Stimulated activated naive CD8-positive, alpha-beta T cell treated with anti-CD3 and anti-CD28 coated beads, Interleukin-15, Interleukin-2, amounts not matched to agents 100 ng/mL and 50 ng/mL, for 24 hours (primary cell): Measurements from ENCODE around the gene FURIN.
"Not testable (repeated sequence)": the region's sequence is repeated elsewhere in the genome, so short reads cannot be mapped to it uniquely, and the experiment has no call there.

Experiments used
- H3K27ac Mint-ChIP-seq: one replicate; pipeline ENCODE4 v1.8.0; 2021; ENCODE audit warnings: mild to moderate bottlenecking, mixed read lengths
- H3K27me3 Mint-ChIP-seq: one replicate; pipeline ENCODE4 v1.8.0; 2021; ENCODE audit warnings: mixed read lengths
- H3K36me3 Mint-ChIP-seq: one replicate; pipeline ENCODE4 v1.8.0; 2021; ENCODE audit warnings: low read depth, mixed read lengths
- H3K4me1 Mint-ChIP-seq: one replicate; pipeline ENCODE4 v1.8.0; 2021; ENCODE audit warnings: low read depth, mixed read lengths
- H3K4me3 Mint-ChIP-seq: one replicate; pipeline ENCODE4 v1.8.0; 2021; ENCODE audit warnings: mild to moderate bottlenecking, mixed read lengths
- H3K9me3 Mint-ChIP-seq: one replicate; pipeline ENCODE4 v1.8.0; 2021; ENCODE audit warnings: mixed read lengths

The FURIN gene

GRCh38 chr15:90837094-90837493, 31.3 kb upstream of the FURIN start:
- Mint-ChIP-seq H3K9me3 (no peaks in the 10 kb centered on the region), H3K36me3 (no peaks in the 10 kb centered on the region), H3K27me3 (no peaks in the 10 kb centered on the region), H3K4me3 (peak overlapping the region; percentile 72), H3K27ac (peak overlapping the region; percentile 97), H3K4me1 (peaks cover 64% of the 10 kb centered on the region)

GRCh38 chr15:90838139-90838538, 30.2 kb upstream of the FURIN start:
- no peaks in the 10 kb centered on the region for H3K36me3 Mint-ChIP-seq
- H3K4me1 Mint-ChIP-seq = peaks cover 61% of the 10 kb centered on the region
- no peaks in the 10 kb centered on the region for H3K9me3 Mint-ChIP-seq
- H3K27me3 Mint-ChIP-seq = no peaks in the 10 kb centered on the region
- H3K4me3 Mint-ChIP-seq = peak overlapping the region; percentile 72
- H3K27ac Mint-ChIP-seq = peak overlapping the region; percentile 97

- Mint-ChIP-seq H3K4me3 (peak overlapping the region; percentile 72), H3K36me3 (no peaks in the 10 kb centered on the region), H3K4me1 (peaks cover 58% of the 10 kb centered on the region), H3K27me3 (no peaks in the 10 kb centered on the region), H3K9me3 (no peaks in the 10 kb centered on the region), H3K27ac (peak overlapping the region; percentile 97)
These were observed 29.8 kb upstream of the FURIN start for GRCh38 chr15:90838544-90838943.

DNA sequence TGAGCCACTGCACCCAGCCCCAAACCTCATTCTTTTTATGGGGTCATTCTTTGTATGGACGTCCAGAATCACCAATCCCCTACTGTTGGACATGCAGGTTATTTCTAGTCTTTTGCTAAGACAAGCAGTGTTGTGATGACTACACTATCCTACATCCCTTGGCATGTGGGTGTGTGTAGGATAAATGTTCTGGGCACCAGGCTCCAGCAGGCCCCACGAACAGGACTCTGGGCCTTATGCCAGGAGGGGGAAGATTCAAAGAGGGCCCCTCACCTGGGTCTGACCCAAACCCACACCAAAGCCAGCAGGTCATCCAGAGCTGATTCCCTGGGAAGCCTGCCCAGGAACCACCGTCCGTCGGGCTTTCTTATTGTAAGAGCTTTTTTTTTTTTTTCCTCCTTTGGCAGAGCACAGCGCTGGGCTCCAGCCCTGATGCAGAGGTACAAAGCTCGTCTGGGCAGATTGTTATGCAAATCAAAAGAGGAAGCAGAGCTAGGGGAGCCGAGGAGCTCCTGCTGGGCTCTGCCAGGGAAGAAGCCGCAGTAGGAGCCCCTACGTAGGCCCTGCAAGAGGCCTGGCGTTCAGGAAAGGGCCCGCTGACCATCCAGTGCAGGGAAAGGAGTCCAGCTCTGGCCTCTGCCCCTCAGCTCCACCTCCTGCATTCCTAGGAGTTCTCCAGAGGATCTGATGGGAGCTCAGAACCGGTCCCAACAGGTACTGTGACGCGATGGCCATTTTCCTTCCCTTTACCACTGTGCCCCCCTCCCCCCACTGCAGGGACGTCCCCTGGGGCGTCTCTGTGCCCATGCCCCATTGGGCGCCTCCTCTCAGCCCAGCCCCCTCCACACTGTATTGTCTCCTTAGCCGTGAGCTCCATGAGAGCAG, 29.0 kb upstream of the FURIN start:
- H3K4me1 Mint-ChIP-seq = peaks cover 54% of the 10 kb centered on the region
- H3K4me3 Mint-ChIP-seq = peak overlapping the region; percentile 72
- H3K9me3 Mint-ChIP-seq = no peaks in the 10 kb centered on the region
- peak overlapping the region; percentile 97 for H3K27ac Mint-ChIP-seq
- no peaks in the 10 kb centered on the region for H3K36me3 Mint-ChIP-seq
- H3K27me3 Mint-ChIP-seq = no peaks in the 10 kb centered on the region

GRCh38 chr15:90840157-90840855, 28.1 kb upstream of the FURIN start:
- H3K4me3 Mint-ChIP-seq = peak overlapping the region; percentile 72
- no peaks in the 10 kb centered on the region for H3K27me3 Mint-ChIP-seq
- no peaks in the 10 kb centered on the region for H3K36me3 Mint-ChIP-seq
- peak overlapping the region; percentile 76 for H3K27ac Mint-ChIP-seq
- no peaks in the 10 kb centered on the region for H3K9me3 Mint-ChIP-seq
- peaks cover 54% of the 10 kb centered on the region for H3K4me1 Mint-ChIP-seq

DNA sequence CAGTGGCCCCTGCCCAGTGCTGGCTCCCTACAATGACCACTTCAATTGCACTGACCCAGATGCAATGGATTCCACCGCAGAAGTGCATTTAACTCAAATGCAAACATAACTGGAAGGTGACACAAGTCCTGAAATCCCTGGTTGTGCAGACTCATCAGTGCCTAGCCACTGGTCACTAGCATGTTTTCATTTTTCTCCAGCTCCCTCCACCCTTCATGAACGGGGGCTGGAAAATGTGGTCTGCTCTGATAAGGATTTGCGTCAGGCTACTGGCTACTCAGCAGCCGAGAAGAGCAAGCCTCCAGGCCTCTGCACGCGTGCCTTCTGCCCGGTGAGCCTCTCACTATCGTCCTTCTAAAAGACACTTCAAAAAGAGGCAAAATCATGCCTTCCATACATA, 27.4 kb upstream of the FURIN start:
- Mint-ChIP-seq H3K27ac (no peak overlapping the region), H3K4me1 (peaks cover 56% of the 10 kb centered on the region), H3K4me3 (no peak overlapping the region), H3K9me3 (no peaks in the 10 kb centered on the region), H3K36me3 (no peaks in the 10 kb centered on the region), H3K27me3 (no peaks in the 10 kb centered on the region)

- no peaks in the 10 kb centered on the region for H3K27me3 Mint-ChIP-seq
These were observed 23.7 kb upstream of the FURIN start for GRCh38 chr15:90844696-90845095.

GRCh38 chr15:90845201-90845949, 23.0 kb upstream of the FURIN start:
- Mint-ChIP-seq H3K9me3 (no peaks in the 10 kb centered on the region), H3K4me3 (no peak overlapping the region), H3K27ac (peak overlapping the region; percentile 58), H3K27me3 (no peaks in the 10 kb centered on the region), H3K4me1 (peaks cover 24% of the 10 kb centered on the region), H3K36me3 (no peaks in the 10 kb centered on the region)

More at GRCh38 chr15:90844696-90845095, 23.7 kb upstream of the FURIN start:
- Mint-ChIP-seq H3K4me1 (peaks cover 30% of the 10 kb centered on the region), H3K36me3 (no peaks in the 10 kb centered on the region), H3K4me3 (no peak overlapping the region), H3K9me3 (no peaks in the 10 kb centered on the region), H3K27ac (peak overlapping the region; percentile 58)

- H3K27me3 Mint-ChIP-seq, H3K4me3 Mint-ChIP-seq, H3K27ac Mint-ChIP-seq, H3K9me3 Mint-ChIP-seq, H3K36me3 Mint-ChIP-seq: not testable (repeated sequence)
- H3K4me1 Mint-ChIP-seq = peaks cover 62% of the 10 kb centered on the region
These were observed 19.0 kb upstream of the FURIN start for GRCh38 chr15:90849424-90849823.

- H3K27me3 Mint-ChIP-seq = no peaks in the 10 kb centered on the region
- peak overlapping the region; percentile 95 for H3K27ac Mint-ChIP-seq
- peak overlapping the region; percentile 49 for H3K4me3 Mint-ChIP-seq
- H3K9me3 Mint-ChIP-seq = no peaks in the 10 kb centered on the region
- H3K36me3 Mint-ChIP-seq = peaks cover 3% of the 10 kb centered on the region
- H3K4me1 Mint-ChIP-seq = peaks cover 68% of the 10 kb centered on the region
These were observed 17.3 kb upstream of the FURIN start for GRCh38 chr15:90851114-90851513.

GRCh38 chr15:90851940-90852339, 16.4 kb upstream of the FURIN start:
- Mint-ChIP-seq H3K4me1 (peaks cover 72% of the 10 kb centered on the region), H3K27ac (peak overlapping the region; percentile 95), H3K9me3 (no peaks in the 10 kb centered on the region), H3K4me3 (peak overlapping the region; percentile 49), H3K36me3 (peaks cover 3% of the 10 kb centered on the region), H3K27me3 (no peaks in the 10 kb centered on the region)

DNA sequence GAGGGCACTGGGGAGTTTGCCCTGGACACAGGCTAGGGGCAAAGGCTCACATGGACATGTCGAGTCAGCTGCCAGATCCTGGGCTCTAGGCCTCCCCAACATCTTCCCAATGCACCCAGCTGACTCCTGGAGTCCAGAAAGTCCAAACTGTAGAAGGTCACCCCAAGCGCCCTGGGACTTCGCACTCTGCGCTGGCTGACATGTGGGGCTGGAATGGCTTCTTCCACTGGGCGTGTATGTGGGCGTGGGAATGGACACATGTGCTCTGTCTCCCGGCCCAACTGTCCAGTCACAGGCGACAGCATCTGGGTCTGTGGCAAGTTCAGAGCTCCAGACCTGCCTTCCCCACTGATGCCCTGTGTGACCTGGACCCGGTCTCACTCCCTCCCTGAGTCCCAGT, 13.2 kb upstream of the FURIN start:
- Mint-ChIP-seq H3K4me3 (no peak overlapping the region), H3K36me3 (peaks cover 3% of the 10 kb centered on the region), H3K27ac (peak overlapping the region; percentile 82), H3K9me3 (no peaks in the 10 kb centered on the region), H3K27me3 (no peaks in the 10 kb centered on the region), H3K4me1 (peaks cover 85% of the 10 kb centered on the region)

- Mint-ChIP-seq H3K27ac (peak overlapping the region; percentile 65), H3K27me3 (no peaks in the 10 kb centered on the region)
These were observed 11.1 kb upstream of the FURIN start for GRCh38 chr15:90857337-90857736.

GRCh38 chr15:90857883-90858443, 10.4 kb upstream of the FURIN start:
- Mint-ChIP-seq H3K9me3 (no peaks in the 10 kb centered on the region), H3K4me3 (no peak overlapping the region), H3K27me3 (no peaks in the 10 kb centered on the region), H3K4me1 (peaks cover 74% of the 10 kb centered on the region), H3K27ac (peak overlapping the region; percentile 37), H3K36me3 (no peaks in the 10 kb centered on the region)

More at GRCh38 chr15:90857337-90857736, 11.1 kb upstream of the FURIN start:
- H3K9me3 Mint-ChIP-seq = no peaks in the 10 kb centered on the region
- H3K36me3 Mint-ChIP-seq = no peaks in the 10 kb centered on the region
- peaks cover 80% of the 10 kb centered on the region for H3K4me1 Mint-ChIP-seq
- no peak overlapping the region for H3K4me3 Mint-ChIP-seq
